Stimulated activated CD8-positive, alpha-beta memory T cell treated with anti-CD3 and anti-CD28 coated beads, Interleukin-4, amount 100 ng/mL, for 48 hours (primary cell): Measurements from ENCODE around the gene ANLN.
A peak's percentile ranks its signal among the peaks of the same experiment; 100 is the strongest.
"Not testable (repeated sequence)": the region's sequence is repeated elsewhere in the genome, so short reads cannot be mapped to it uniquely, and the experiment has no call there.

Experiments
- DNase-seq: peaks from one replicate; pipeline ENCODE4 v3.0.0-alpha.2; 2020

The ANLN gene

GRCh38 chr7:36381056-36381455, 8.6 kb upstream of the ANLN start:
- DNase-seq, result no peak

- DNase-seq, result not testable (repeated sequence)
These were observed 6.4 kb upstream of the ANLN start for GRCh38 chr7:36383284-36383683.

- not testable (repeated sequence) for DNase-seq
These were observed 4.0 kb upstream of the ANLN start for GRCh38 chr7:36385646-36386045.

- no peak for DNase-seq
These were observed 2.0 kb upstream of the ANLN start for GRCh38 chr7:36387435-36388231.

- DNase-seq, result no peak
These were observed 1.2 kb upstream of the ANLN start for GRCh38 chr7:36388423-36388822.

GRCh38 chr7:36390199-36391090, 783 bp downstream of the ANLN start:
- DNase-seq, result peak; percentile 79

GRCh38 chr7:36391436-36392198, 2.0 kb downstream of the ANLN start:
- no peak for DNase-seq

GRCh38 chr7:36393826-36394225, 4.2 kb downstream of the ANLN start:
- DNase-seq, result no peak

- no peak for DNase-seq
These were observed 5.7 kb downstream of the ANLN start for GRCh38 chr7:36395171-36395894.

GRCh38 chr7:36396150-36396549, 6.5 kb downstream of the ANLN start:
- peak; percentile 26 for DNase-seq

- no peak for DNase-seq
These were observed 10.4 kb downstream of the ANLN start for GRCh38 chr7:36400036-36400435.

GRCh38 chr7:36400606-36401005, 10.9 kb downstream of the ANLN start:
- DNase-seq, result no peak

- DNase-seq, result no peak
These were observed 13.8 kb downstream of the ANLN start for GRCh38 chr7:36403452-36403851.

- no peak for DNase-seq
These were observed 15.2 kb downstream of the ANLN start for GRCh38 chr7:36404639-36405408.

GRCh38 chr7:36405409-36405803, 15.7 kb downstream of the ANLN start:
- no peak for DNase-seq

- no peak for DNase-seq
These were observed 16.5 kb downstream of the ANLN start for GRCh38 chr7:36406156-36406555.

GRCh38 chr7:36407636-36408550, 18.2 kb downstream of the ANLN start:
- DNase-seq, result no peak

- no peak for DNase-seq
These were observed 18.9 kb downstream of the ANLN start for GRCh38 chr7:36408589-36408988.

- DNase-seq, result no peak
These were observed 19.5 kb downstream of the ANLN start for GRCh38 chr7:36409180-36409579.

GRCh38 chr7:36415144-36415543, 25.5 kb downstream of the ANLN start:
- DNase-seq, result no peak

GRCh38 chr7:36416251-36416650, 26.6 kb downstream of the ANLN start:
- DNase-seq, result no peak
